Stimulated activated CD4-positive, alpha-beta T cell treated with anti-CD3 and anti-CD28 coated beads, TNF-alpha, amount 100 ng/mL, for 1 hour (primary cell): ENCODE measurements around the gene FHOD1.

ENCODE experiments used
- DNase-seq, 3 donors: peaks; one replicate each; pipeline ENCODE4 v3.0.0-alpha.2; 2020; ENCODE audit warnings: low read depth in 3 of 3, low spot score in 1 of 3

Gene FHOD1

GRCh38 chr16:67277999-67278772 lies 30.9 kb upstream of the FHOD1 start:
- no peak for DNase-seq

GRCh38 chr16:67277294-67277998 lies 30.2 kb upstream of the FHOD1 start:
- no peak for DNase-seq

- DNase-seq, result no peak
Observed at GRCh38 chr16:67275321-67275720, 28.0 kb upstream of the FHOD1 start.

DNA sequence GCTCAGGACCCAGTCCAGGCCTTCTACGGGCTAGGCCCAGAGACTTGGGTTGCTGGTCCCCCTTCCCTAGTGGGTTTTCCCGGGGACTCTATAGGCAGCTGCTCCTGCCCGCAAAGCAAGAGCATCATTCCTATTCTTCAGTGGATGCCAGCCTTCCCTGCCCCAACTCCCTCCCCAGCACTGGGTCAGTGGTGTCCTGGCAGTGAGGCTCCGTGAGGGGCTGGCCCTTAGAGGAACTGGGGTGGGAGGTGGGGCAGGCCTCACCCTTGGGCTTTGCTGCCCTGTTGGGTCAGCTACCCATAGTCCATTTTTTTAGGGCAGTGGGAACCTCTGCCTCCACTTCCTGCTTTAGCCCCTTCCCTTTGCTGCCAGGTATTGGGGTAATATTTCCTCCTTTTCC lies 24.2 kb upstream of the FHOD1 start:
- no peak for DNase-seq

- no peak for DNase-seq
Observed at GRCh38 chr16:67270931-67271338, 23.7 kb upstream of the FHOD1 start.

- no peak for DNase-seq
Observed at GRCh38 chr16:67269766-67270165, 22.5 kb upstream of the FHOD1 start.

DNA sequence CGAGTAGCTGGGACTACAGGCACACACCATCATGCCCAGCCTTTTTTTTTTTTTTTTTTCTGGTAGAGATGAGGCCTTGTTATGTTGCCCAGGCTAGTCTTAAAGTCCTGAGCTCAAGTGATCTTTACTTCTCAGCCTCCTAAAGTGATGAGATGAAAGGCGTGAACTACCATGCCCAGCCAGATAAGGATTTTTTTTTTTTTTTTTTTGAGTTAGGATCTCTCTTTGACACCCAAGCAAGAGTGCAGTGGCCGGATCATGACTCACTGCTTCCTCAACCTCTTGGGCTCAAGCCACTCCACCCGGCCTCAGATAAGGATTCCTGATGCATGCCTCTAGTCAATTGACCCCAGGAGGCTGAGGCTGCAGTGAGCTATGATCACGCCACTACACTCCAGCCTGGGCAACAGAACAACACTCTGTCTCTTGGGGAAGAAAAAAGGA lies 20.9 kb upstream of the FHOD1 start:
- DNase-seq, result no peak

GRCh38 chr16:67265834-67266233 lies 18.6 kb upstream of the FHOD1 start:
- DNase-seq, result no peak

DNA sequence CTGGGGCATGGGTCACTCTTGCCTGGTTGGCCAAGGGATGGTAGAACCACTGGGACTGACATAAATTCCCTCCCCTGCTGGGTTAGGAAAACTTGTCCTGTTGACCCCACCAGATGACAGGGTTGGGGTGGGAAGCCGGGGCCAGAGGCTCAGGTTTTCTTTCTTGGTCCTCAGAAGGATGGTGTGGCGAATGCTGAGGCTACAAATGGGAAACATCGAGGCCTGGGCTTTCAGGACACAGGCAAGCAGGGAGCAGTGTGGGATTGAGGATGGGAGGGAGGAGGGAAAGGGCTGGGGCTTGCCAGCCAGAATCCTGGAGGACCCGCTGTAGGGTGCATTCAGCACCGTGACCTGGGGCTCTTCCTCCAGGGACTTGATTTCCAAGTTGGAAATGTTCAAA lies 17.6 kb upstream of the FHOD1 start:
- DNase-seq, result no peak

DNA sequence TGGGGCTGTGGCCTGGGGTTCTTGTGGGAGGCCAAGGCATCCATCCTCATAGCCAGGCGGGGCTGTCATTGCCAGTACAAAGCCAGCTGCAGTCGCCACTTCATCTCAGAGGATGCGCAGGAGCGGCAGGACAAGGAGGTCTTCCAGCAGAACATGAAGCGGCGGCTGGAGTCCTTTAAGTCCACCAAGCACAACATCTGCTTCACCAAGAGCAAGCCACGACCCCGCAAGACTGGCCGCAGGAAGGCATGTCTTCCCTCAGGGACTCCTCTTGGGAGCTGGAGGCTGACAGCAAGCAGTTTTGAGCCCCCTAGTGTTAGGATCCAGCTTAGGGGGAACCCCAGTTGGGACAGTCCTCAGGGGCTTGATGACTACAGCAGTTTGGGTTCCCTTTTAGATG lies 17.0 kb upstream of the FHOD1 start:
- DNase-seq, result no peak

DNA sequence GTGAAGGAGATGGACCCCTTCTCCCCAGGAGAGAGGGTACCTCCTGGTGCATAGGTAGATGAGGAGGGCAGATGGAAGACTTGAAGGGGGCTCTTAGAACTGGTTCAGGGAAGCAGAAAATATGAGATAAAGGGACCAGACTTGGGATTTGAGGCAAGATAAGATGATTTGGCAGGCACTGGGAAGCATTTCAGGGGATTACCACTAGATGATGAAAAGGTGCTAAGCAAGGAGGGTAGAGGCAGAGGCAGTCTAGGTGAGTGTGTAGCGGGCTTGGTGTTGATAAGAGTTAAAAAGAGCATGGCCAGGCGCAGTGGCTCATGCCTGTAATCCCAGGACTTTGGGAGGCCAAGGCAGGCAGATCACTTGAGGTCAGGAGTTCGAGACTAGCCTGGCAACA lies 15.9 kb upstream of the FHOD1 start:
- no peak for DNase-seq

DNA sequence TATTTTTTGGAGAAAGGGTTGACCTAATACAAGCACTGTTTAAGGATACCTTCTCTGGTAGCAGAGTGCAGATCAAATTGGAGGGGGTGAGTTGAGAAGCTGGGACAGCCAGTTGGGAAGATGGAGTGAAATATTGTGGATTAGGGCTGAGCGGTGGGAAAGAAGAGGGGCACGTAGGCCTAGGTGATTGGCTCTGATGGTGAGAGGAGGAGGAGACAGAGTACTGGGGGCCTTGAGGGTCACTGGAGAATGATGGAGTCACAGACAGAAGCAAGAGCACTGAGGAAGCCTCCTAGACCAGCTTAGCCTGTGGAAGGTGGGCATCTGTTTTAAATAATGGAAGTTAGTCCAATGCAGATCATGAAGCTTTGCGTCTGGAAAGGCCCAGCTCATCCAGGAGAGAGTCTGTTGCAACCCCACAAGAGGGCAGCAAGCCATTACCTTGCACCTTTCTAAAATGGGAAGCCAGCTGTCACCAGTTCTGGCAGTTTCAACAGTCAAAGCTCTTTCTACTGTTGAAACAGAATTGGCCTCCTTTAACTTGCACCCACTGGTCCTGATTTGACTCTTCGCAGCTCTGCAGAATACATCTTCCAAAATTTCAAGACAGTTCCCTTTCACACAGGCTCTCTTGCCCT lies 13.3 kb upstream of the FHOD1 start:
- DNase-seq, result no peak

DNA sequence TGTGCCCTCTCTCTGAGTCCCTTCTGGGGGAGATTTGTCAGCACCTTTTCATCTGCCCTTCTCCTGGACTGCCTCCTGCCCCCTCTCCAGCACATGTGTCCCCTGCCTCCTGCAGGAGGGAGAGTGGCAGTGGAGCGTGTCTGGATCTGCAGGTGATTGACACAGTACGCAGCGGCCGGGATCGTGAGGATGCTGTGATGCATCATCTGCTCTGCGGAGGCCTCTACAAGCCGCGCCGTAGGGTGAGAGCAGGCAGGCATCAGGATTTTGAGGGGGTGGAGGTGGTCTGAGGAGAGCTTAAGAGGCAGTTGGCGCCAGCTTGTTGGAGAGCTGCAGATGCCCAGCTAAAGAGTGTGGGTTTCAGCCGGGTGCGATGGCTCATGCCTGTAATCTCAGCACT lies 12.4 kb upstream of the FHOD1 start:
- DNase-seq, result no peak

- no peak for DNase-seq
Observed at GRCh38 chr16:67258161-67258835, 11.0 kb upstream of the FHOD1 start.

GRCh38 chr16:67257486-67258160 lies 10.3 kb upstream of the FHOD1 start:
- no peak for DNase-seq

DNA sequence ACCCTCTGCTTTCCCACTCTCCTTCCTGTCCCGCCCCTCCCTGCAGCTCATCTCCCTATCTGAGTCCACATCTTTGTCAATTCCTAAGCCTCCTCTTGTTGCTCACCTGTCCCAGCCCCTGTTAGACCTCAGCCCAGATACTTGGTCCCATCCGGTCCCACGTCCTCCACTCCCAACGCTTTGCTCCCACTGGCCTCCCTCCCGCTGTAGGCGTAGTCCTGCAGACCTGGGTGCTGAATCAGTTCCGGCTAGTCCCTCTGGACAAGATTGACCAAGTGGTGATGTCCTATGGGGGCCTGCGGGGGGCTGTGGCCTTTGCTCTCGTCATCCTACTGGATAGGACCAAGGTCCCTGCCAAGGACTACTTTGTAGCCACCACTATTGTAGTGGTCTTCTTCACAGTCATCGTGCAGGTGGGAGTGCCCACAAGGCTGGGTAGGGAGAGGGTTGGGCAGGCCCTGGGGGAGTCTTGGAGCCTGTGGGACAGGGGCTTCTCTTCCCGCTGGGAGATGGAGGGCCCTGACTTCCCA lies 9.5 kb upstream of the FHOD1 start:
- no peak for DNase-seq

DNA sequence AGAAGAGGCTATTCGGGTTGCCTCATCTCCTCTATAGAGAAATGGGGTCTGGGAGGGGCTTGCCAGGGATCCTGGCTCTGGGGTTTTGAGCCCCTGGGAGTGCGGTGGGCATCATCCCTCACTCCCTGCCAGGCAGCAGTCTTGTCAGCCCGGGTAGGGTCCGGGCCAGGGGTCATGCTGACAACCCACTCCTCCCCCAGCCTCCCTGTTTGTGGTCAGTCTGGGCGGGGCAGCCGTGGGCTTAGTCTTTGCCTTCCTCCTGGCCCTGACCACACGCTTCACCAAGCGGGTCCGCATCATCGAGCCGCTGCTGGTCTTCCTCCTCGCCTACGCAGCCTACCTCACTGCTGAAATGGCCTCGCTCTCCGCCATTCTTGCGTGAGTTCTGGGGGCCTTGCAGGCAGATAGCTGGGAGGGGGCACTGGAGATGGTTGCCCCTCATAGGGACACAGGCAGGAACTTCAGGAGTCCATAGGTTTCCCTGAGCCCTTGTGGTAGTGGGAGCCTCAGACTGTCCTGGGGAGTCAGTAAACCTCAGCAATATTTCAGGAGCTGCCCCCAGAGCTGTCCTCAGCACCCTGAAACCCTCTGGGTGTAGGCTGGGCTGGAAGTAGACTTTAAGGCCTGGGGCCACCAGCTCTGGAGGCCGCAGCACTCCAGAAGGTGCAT lies 8.4 kb upstream of the FHOD1 start:
- no peak for DNase-seq

DNA sequence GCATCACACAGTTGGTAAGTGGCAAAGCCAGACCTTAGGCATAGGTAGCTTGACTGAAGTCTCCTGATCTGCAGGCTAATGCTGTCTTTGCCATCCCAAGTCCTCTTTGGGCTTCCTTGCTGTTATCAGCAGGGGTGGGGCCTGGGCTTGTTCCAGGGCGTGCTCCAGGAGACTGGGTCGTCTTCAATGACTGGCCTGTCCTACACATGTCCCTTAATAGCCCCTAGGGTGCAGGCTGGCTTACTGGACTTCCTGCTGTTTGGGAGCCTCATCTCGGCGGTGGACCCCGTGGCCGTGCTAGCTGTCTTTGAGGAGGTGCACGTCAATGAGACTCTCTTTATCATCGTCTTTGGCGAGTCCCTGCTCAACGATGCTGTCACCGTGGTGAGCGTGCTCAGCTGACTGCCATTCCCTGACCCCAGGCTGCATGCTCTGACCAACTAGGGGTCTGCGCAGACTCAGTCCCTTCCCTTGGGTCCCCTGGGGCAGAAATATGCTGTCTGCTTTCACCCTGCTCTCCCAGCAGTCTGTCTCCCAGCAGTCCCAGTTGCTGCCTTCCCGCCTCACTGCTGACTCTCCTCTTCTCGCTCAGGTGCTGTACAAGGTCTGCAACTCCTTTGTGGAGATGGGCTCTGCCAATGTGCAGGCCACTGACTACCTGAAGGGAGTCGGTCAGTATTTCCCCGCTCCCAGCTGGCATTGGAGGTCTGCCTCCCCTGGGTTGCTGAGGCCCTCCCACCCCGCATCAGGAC lies 7.7 kb upstream of the FHOD1 start:
- DNase-seq, result no peak

DNA sequence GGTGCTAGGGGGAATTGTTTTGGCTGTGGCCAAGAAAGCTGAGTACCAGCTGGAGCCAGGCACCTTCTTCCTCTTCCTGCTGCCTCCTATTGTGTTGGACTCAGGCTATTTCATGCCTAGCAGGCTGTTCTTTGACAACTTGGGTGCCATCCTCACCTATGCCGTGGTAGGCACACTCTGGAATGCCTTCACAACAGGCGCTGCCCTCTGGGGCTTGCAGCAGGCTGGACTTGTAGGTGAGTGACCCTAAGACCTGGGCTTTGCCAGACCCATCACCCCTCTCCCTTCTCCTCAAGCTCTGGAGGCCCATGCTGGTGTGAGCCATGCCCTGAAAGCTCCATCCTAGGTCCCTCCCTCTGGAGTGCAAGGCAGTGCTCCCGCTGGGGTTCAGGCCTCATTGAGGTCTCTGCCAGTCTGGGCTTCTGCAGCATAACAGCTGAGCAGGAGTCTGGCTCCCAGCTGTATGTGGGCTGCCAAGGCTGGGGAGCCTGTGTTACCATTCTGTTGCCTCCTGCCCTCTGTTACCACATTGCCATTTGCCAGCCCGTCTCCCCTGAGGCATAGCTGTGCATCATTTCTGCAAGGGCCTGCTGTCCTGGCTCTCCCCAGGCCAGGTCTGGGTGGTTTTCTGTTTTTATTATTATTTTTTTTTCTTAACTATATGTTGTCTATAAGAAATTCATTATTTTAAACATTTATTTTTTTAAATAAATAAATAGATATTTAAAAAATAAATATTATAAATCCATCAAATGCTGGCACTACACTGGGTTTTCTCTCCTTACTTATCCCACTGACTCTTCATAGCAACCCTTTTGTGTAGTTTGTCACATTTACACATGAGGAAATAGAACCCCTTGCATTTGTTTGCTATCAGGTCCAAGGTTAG lies 5.6 kb upstream of the FHOD1 start:
- DNase-seq, result no peak
